GM08714 (cell line): ENCODE results near the gene TTC4.
"Not testable (repeated sequence)": the region's sequence is repeated elsewhere in the genome, so short reads cannot be mapped to it uniquely, and the experiment has no call there.

Source experiments
- H3K4me3 ChIP-seq: fragments of 200-500 bp; sonication (Bioruptor generic); 2 replicates; pipeline ENCODE4 v1.5.1; 2014; ENCODE audit warnings: mild to moderate bottlenecking, low read length, inconsistent platforms
- ZNF274 ChIP-seq: IDR thresholded peaks from 2 replicates; pipeline ENCODE4 v1.6.1; 2012; ENCODE audit warnings: mild to moderate bottlenecking, low read depth, low read length

TTC4 gene

DNA sequence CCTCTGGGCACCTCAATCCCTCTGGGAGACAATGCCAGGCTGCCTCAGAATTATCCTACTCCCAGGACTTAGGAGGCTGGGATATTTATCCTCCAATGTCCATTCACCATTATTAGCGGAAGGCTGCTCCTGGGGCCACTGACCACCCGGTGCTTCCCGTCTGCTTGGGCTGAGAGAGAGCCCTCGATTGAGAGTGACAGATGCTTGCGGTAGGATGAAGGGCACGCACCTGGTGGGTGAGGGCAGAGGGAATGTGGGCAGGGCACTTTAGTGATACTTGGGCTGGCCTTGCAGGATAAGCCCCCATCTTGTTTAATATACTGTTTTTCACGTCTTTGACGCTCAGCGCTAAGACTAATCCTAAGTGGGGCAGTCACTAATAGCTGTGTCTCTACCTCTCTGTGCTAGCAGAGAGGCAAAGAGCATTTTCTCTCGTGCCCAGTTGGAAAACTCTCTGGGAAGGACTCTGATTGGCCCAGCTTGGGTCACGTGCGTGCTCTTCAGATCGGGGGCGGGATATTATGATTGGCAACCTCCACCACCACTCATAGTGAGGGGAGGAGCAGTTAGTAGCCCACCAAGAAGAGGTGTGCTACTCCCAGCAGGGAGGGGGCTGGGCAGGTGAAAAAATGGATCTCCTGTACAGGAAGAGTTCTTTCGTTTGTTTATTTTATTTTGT, 59.3 kb downstream of the TTC4 start:
- no peak overlapping the region for H3K4me3 ChIP-seq
- no peak for TF ChIP-seq ZNF274

DNA sequence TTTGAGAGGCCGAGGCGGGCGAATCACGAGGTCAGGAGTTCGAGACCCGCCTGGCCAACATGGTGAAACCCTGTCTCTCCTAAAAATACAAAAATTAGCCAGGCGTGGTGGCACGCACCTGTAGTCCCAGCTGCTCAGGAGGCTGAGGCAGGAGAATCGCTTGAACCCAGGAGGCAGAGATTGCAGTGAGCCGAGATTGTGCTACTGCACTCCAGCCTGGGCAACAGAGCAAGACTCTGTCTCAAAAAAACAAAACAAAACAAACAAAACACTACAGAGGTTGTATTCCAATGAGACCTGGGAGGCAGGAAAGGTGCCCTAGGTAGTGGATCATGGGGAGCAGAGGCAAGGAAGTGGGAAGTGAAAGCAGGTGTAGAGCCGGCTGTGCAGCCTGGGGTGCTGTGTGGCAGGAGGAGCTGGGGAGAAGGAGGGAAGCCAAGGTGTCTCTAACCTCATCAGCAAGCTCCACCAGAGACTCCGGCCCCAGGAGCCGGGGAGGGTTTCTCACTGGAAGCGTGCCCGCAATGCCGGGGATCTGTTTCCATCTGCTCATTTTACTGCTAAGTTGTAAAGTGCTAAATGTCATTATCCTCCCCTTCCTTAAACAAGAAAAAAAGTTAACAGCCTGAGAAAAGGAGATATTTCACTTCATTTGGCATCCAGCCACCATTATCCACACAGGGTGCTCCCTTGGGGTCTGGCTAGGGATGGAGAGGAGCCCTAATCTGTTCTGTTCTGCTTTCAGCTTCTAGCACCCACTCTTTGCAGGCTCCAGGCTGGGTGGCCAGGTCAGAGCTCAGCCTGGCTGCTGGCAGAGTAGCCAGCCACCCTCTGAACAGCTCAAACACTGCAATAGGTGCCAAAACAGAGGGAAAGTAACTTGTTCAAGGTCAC, 60.4 kb downstream of the TTC4 start:
- not testable (repeated sequence) for H3K4me3 ChIP-seq

DNA sequence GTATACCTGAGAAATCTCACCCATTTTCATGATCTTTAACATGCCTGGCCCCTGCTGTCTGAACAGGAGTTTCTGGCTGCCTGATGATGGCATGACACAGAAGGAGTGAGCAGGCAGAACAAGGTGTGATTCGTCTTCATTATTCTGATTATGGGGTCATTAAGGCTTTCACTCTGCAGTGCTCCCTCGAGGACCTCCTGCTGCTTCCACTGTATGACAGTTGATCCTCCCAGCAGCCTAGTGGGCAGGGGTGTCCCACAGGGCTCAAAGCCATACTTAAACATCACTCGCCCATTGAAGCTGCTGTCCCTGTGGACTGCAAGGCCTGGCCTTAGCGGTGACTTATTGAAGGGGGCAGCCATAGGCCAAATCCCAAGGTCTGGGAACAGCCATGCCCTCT, 61.4 kb downstream of the TTC4 start:
- H3K4me3 ChIP-seq = no peak overlapping the region
- no peak for TF ChIP-seq ZNF274

DNA sequence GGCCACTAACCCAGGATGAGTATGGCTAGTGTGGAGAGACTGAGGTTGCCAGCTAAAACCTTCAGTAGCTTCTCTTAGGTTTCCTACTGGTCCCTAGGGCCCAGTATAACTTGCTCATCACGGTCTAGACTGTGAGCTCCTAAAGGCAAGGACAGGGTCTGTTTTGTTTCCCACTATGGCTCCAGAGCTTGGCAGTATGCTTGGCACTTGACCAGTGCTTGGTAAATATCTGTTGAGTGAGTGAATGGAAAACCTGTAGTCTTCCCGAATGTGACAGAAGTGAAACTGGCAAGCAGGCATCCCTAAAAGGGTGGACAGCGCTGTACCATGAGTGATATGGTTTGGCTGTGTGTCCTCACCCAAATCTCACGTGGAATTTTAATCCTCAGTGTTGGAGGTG, 61.8 kb downstream of the TTC4 start:
- no peak overlapping the region for H3K4me3 ChIP-seq
- TF ChIP-seq ZNF274 = no peak

DNA sequence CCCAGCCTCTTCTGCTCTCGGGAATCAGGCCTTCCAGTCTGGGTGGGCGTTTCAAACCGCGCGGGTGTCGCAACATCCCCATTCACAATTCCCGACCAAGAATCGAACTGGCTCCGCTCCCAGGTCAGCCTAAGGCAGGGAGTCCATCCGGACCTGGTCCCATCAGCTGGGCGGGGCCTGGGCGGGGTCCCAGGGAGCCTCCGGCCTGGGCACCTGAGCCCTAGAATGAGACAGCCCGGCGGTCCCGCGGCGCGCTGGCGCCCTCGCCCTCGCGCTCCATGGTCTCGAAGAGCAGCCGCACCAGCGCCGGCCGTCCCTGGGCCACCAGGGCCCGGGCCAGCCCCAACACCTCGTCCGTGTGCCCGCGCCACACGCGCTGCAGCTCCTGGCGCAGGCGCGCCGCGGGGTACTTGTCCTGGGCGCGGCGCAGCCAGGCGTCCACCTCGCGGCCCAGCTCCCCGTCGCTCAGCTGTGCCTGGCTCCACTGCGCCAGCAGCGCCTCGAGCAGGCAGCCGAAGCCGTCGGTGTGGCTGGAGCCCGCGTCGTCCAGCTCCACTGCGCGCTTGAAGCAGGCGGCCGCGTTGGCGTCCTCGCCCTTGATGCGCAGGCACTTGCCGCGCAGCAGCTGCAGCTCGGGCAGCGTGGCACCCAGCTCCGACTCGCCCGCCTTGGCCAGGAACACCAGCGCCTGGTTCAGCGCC, 65.5 kb downstream of the TTC4 start:
- H3K4me3 ChIP-seq = no peak overlapping the region

DNA sequence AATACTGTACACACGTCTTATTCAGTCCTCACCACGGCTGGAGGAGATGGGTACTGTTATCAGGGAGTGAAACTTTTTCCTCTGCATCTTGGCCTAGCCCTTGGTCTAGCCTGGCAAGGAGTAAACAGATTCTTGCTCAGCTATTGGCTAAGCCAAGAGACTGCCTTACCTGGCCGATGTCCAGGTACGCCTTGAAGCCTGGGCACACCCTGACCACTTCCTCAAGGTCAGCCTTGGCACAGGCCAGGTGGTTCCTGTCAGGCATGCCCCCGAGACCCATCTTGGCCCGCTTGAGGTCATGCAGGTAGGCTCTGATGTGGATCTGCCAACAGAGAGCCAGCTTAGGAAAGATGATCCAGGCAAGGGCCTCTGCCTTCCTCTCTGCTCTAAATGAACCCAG, 66.5 kb downstream of the TTC4 start:
- TF ChIP-seq ZNF274 = no peak
- H3K4me3 ChIP-seq = no peak overlapping the region

More for the DNA sequence above, 65.5 kb downstream of the TTC4 start:
- TF ChIP-seq ZNF274 = no peak

DNA sequence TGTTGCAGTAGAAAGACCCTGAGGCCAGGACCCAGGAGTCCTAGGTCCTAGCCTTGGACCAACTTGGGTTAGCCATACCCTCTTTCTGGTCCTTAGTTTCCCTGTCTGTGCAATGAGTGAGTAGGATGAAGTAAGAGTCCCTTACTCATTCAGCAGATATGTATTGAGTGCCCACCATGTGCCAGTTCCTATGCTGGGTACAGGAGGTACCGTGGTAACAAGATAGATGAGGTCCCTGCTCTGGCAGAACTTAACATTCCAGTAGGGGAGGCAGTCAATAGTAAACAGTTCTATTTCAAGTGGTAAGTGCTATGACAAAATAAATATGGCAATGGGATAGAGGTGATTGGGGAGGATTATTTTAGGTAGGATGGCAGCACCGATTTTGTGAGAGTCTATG, 66.9 kb downstream of the TTC4 start:
- TF ChIP-seq ZNF274 = no peak
- no peak overlapping the region for H3K4me3 ChIP-seq

DNA sequence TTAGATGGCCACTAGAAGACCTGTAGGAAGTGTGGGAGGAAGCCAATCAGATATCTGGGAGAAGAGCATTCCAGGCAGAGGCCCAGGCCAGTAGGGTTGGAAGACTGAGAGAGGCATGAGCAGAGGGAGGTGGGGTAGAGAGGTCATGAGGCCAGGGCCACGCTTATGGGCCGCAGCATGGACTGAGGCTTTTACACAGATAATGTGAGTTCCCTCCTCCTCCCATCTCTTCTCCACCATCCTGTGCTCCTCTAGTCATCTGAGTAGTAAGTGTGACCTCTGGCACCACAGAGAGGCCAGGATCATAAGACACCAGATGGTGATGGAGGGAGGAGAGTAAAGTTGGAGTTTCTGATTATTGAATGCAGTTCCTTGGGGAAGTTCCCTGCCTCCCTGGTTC, 68.4 kb downstream of the TTC4 start:
- H3K4me3 ChIP-seq = no peak overlapping the region
- no peak for TF ChIP-seq ZNF274

DNA sequence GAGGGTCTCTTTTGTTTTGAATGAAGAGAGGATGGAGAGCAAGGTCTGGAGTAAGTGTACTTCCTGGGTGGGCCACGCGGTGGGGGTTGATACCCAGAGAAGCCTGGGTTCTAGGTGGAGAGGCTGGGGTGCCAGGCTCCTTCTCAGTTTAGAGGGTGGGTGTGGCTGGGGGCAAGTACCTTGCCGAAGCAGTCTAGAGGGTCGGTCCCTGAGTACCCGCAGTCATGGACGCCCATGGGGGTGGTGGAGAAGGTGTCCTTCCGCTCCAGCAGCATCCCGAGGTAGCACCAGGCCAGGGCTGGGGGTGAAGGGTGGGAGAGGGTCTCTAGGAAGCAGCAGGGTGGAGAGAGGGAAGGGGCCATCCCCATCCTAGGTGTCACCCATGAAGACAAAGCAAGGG, 71.1 kb downstream of the TTC4 start:
- H3K4me3 ChIP-seq = no peak overlapping the region
- TF ChIP-seq ZNF274 = no peak

DNA sequence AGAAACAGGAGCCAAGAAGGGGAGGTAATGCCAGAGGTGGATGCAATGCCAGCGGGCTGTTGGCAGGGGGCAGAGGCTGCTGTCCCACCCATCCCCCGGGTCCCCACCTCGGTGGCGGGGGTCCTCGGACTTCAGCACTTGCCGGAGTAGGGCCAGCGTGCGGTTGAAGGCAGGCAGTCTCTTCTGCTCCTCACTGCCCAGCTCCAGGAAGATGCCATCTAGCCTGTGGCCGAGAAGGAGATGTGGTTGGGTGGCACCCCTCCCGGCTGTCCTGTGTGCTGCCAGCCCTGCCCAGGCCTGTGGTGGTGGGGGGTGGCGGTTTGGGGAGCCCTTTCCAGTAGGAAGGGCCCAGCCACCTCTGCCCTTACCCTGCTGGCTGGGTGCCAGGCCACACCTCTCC, 71.9 kb downstream of the TTC4 start:
- H3K4me3 ChIP-seq = no peak overlapping the region
- no peak for TF ChIP-seq ZNF274

DNA sequence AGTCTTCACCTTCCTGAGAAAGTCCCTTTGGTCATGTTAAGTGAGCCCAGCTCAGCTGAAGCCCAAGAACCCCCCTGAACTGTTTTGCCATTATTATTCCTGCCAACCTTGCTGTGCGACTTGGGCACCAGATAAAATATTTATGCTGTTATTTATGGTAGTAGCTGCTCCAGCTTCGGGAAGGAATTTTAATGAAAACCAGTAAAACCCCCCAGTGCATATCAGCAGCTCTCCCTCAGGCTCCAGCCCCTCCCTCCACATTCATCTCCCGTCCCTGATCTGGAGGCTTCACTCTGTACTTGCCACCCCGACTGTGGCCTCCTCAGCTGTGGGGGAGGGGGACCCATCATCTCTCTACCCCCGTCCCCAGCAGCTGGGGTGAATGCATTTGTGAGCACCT, 72.8 kb downstream of the TTC4 start:
- TF ChIP-seq ZNF274 = no peak

DNA sequence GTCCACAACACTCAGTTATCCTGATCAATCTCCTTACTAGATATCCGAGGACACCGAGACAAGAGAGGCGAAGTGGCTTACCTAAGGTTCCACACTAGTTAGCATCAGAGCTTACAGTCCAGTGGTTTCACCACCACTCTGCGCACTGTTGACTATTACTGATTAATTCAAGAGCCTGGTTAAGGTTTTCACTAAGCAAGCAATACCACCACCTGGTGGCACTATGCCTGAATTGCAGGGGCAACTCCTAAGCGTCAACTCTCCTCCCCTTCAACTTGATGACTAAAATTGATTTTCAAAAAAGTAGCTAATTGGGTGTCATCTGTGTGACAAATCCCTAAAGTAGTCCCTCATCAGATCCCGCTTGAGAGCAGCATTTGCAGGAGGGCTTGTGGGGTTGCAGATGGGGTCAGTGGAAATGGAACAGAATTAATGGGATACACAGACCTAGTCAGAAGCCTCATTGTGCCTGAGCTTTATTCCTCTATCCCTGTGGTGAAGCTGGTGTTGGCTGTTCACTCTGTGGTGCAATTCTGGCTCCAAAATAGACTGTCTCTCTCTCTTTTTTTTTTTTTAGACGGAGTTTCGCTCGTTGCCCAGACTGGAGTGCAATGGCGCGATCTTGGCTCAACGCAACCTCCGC, 76.3 kb downstream of the TTC4 start:
- TF ChIP-seq ZNF274 = no peak
- H3K4me3 ChIP-seq = no peak overlapping the region

More for the DNA sequence above, 72.8 kb downstream of the TTC4 start:
- no peak overlapping the region for H3K4me3 ChIP-seq
